ENCODE data around the gene PPP4R4. TPM values are rescaled to one million over a fixed set of nuclear protein-coding genes. Genes with fewer than 3 reads are reported as not detected.
A peak's percentile ranks its signal among the peaks of the same experiment; 100 is the strongest.

PPP4R4 gene
- total RNA-seq, 1 experiment from 2014 or later: 3.9 TPM

DNA sequence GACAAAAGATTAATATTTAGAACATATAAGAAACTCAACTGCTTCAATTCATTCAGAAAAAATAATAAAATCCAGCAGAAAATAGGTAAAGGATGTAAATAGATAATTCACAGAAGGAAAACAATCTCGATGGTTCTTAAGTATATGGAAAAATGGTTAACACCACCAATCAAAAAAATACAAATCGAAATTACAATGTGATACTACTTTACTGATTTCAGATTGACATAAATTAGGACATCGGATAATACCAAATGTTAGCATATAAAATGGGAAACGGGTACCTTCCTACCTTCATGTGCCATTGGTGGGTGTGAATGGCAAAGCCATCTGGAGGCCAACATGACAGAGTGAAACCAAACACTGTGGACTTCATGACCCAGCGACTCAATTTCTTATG is 1.6 kb upstream of the PPP4R4 start:
- H2AK5ac ChIP-seq (ENCODE audit: insufficient read length, low read length): no peak overlapping the region
- no peak overlapping the region for H4K91ac ChIP-seq (ENCODE audit: insufficient read length, low read depth, low read length)
- H4K20me1 ChIP-seq (ENCODE audit: control insufficient read depth, insufficient read depth, insufficient read length): no peaks in the 10 kb centered on the region
- Mint-ChIP-seq H3K27ac (no peak overlapping the region), H3K27me3 (ENCODE audit: low read depth) (peaks cover 46% of the 10 kb centered on the region), H3K9me3 (no peaks in the 10 kb centered on the region), H3K4me3 (peak overlapping the region; percentile 76 to 93), H3K36me3 (ENCODE audit: insufficient read depth in 1 of 3, low read depth in 3 of 3) (peaks cover 0 to 5% (median 0%) of the 10 kb centered on the region in 3 experiments; a peak in 1 of 7 replicates), H3K4me1 (peaks cover 28% of the 10 kb centered on the region in 2 experiments)
- H3T11ph ChIP-seq (ENCODE audit: low read length): no peak overlapping the region
- no peak overlapping the region for H4K5ac ChIP-seq (ENCODE audit: insufficient read length, low read depth, low read length)
- H2BK120ac ChIP-seq (ENCODE audit: low read depth, low read length, poor library complexity, severe bottlenecking): no peak overlapping the region
- H3K4me1 ChIP-seq (ENCODE audit: insufficient read depth, low read length): 0 out of 2 replicates have a peak, but pooled peaks cover 3% of the 10 kb centered on the region
- TF ChIP-seq CTCF (conservative IDR thresholded peaks at IDR 0.05): no peak
- H3K4ac ChIP-seq (ENCODE audit: low read depth, low read length): no peak overlapping the region
- no peak overlapping the region for H3K18ac ChIP-seq (ENCODE audit: insufficient read length, low read depth, low read length)
- no peak overlapping the region for H2BK5ac ChIP-seq (ENCODE audit: insufficient read length, low read length)
- H2BK20ac ChIP-seq (ENCODE audit: low read depth, low read length, poor library complexity, severe bottlenecking): no peak overlapping the region
- no peak overlapping the region for H3K23ac ChIP-seq (ENCODE audit: insufficient read length, low read depth, low read length)
- H3K9ac ChIP-seq (ENCODE audit: extremely low read depth, insufficient read length, low read length): no peak overlapping the region
- no peak overlapping the region for H3K56ac ChIP-seq (ENCODE audit: insufficient read length, low read depth, low read length)
- no peaks in the 10 kb centered on the region for H3K79me1 ChIP-seq (ENCODE audit: insufficient read depth, low read depth, low read length, poor library complexity, severe bottlenecking)
- H3K27ac ChIP-seq (ENCODE audit: insufficient read length, low read depth, low read length): no peak overlapping the region
- H3K14ac ChIP-seq (ENCODE audit: insufficient read depth, low read length): no peak overlapping the region
- H2BK12ac ChIP-seq (ENCODE audit: insufficient read length, low read depth, low read length): no peak overlapping the region
- H3K27me3 ChIP-seq (ENCODE audit: insufficient read depth, low read length): no peaks in the 10 kb centered on the region; the same call in 1 of the 2 replicates
- H3K23me2 ChIP-seq (ENCODE audit: insufficient read length, low read depth, low read length, poor library complexity, severe bottlenecking): peaks cover 11% of the 10 kb centered on the region
- H4K8ac ChIP-seq (replicated peaks; ENCODE audit: insufficient read length, low read depth, low read length): no peak overlapping the region
- H3K4me2 ChIP-seq (ENCODE audit: insufficient read depth, insufficient read length, low read length): peak overlapping the region; percentile 55
- WGBS (ENCODE audit: extremely low coverage, insufficient read length, low lambda C conversion rate): no CpG with 5 or more reads among the region's 5 CpGs
- DNase-seq: no peak
- no peak overlapping the region for H2BK15ac ChIP-seq (ENCODE audit: low read depth, low read length)
- no peak overlapping the region for H2AFZ ChIP-seq (ENCODE audit: low read length)
- peaks cover 3% of the 10 kb centered on the region; the same call in 1 of the 2 replicates for H3K79me2 ChIP-seq (ENCODE audit: insufficient read depth, low read length)
- H3K9me3 ChIP-seq (ENCODE audit: control insufficient read depth, low read depth, low read length): no peaks in the 10 kb centered on the region
